ENCODE measurements around the gene PAQR6.

The PAQR6 gene

GRCh38 chr1:156247460-156248322 is at the start of gene PAQR6:
TSS of gene PAQR6 (minus strand) at chr1:156248056. CDS start at chr1:156246731, 1,325 bp downstream.
- no peak for DNase-seq

- DNase-seq: peak; percentile 53 to 64
Measured at GRCh38 chr1:156295391-156295947, 47.6 kb upstream of the PAQR6 start, which contains the start of gene GLMP. TSS of gene GLMP (minus strand) at chr1:156295679. CDS start at chr1:156295645, 34 bp downstream.

GRCh38 chr1:156293895-156294294 is 46.0 kb upstream of the PAQR6 start:
- no peak for DNase-seq

- no peak for DNase-seq
Measured at GRCh38 chr1:156293098-156293434, 45.2 kb upstream of the PAQR6 start.

- DNase-seq: no peak
Measured at GRCh38 chr1:156291226-156292061, 43.6 kb upstream of the PAQR6 start.

- DNase-seq: no peak
Measured at GRCh38 chr1:156289857-156290256, 42.0 kb upstream of the PAQR6 start.

- no peak for DNase-seq
Measured at GRCh38 chr1:156286061-156286460, 38.2 kb upstream of the PAQR6 start.

- DNase-seq: no peak
Measured at GRCh38 chr1:156285437-156285836, 37.6 kb upstream of the PAQR6 start.

GRCh38 chr1:156284757-156285156 is 36.9 kb upstream of the PAQR6 start:
- DNase-seq: no peak

- DNase-seq: no peak
Measured at GRCh38 chr1:156284112-156284511, 36.3 kb upstream of the PAQR6 start, which contains the start of gene TMEM79. TSS of gene TMEM79 (plus strand) at chr1:156284325. CDS start at chr1:156285227, 902 bp downstream.

GRCh38 chr1:156283521-156283920 is 35.7 kb upstream of the PAQR6 start:
- DNase-seq: no peak

GRCh38 chr1:156282479-156283222 is 34.8 kb upstream of the PAQR6 start, which contains the start of gene SMG5:
TSS of gene SMG5 (minus strand) at chr1:156282825. CDS start at chr1:156282680, 145 bp downstream.
- peak; percentile 93 to 96 for DNase-seq

- DNase-seq: peak; percentile 43 to 59
Measured at GRCh38 chr1:156281693-156282478, 34.0 kb upstream of the PAQR6 start.

GRCh38 chr1:156281281-156281680 is 33.4 kb upstream of the PAQR6 start:
- peak; percentile 58 to 70 for DNase-seq

- DNase-seq: no peak
Measured at GRCh38 chr1:156279837-156280236, 32.0 kb upstream of the PAQR6 start.

GRCh38 chr1:156276966-156277381 is 29.1 kb upstream of the PAQR6 start:
- no peak for DNase-seq

GRCh38 chr1:156276532-156276931 is 28.7 kb upstream of the PAQR6 start:
- DNase-seq: no peak

GRCh38 chr1:156270314-156270713 is 22.5 kb upstream of the PAQR6 start:
- no peak for DNase-seq

GRCh38 chr1:156268336-156268735 is 20.5 kb upstream of the PAQR6 start:
- no peak for DNase-seq

- DNase-seq: no peak
Measured at GRCh38 chr1:156266051-156266450, 18.2 kb upstream of the PAQR6 start.

- no peak for DNase-seq
Measured at GRCh38 chr1:156263288-156263655, 15.4 kb upstream of the PAQR6 start.

All from activated CD4-positive, alpha-beta T cell treated with anti-CD3 and anti-CD28 coated beads, Interleukin-2, amount 50 U/mL, for 48 hours (primary cell).